Caco-2 (cell line): ENCODE results near the gene C19orf53. TPM values are rescaled to one million over a fixed set of nuclear protein-coding genes. Genes with fewer than 3 reads are reported as not detected.

Source experiments
- BruUV-seq: library from RNA; stranded (reverse); fragments of 400-500 nt; replicated peaks from 2 replicates; lab custom pipeline; 2021; lab: Mats Ljungman, UMichigan
- CTCF ChIA-PET: fragments of 300-600 bp; sonication (Branson Sonifier 250); formaldehyde crosslinking; loops from one replicate; lab custom pipeline; 2022; ENCODE audit warnings: antibody characterized with exemption; lab: Charles Lee
- POLR2A ChIA-PET: fragments of 300-600 bp; sonication (Branson Sonifier 250); formaldehyde crosslinking; loops from one replicate; lab custom pipeline; 2022; ENCODE audit warnings: antibody characterized with exemption; lab: Charles Lee
- DNase-seq, 2 experiments: peaks; one replicate each; pipeline versions ENCODE4 v3.0.0 to v3.0.0-alpha.2; 2020 to 2022
- H3K27me3 ChIP-seq: replicated peaks from 2 replicates; pipeline ENCODE4 v1.6.0; 2011; ENCODE audit warnings: low read length; ENCODE audit not compliant: control insufficient read depth, insufficient read depth
- H3K36me3 ChIP-seq: 2 replicates; pipeline ENCODE4 v1.5.1; 2011; ENCODE audit warnings: low read length; ENCODE audit not compliant: control insufficient read depth, insufficient read depth
- H3K4me1 ChIP-seq: fragments of 250-450 bp; sonication (Bioruptor Pico); 2 replicates; pipeline ENCODE4 v1.5.1; 2020; ENCODE audit warnings: mild to moderate bottlenecking
- H3K4me3 ChIP-seq: 2 replicates; pipeline ENCODE4 v1.5.1; 2011; ENCODE audit warnings: low read depth, mild to moderate bottlenecking, control low read depth, low read length
- H3K9me3 ChIP-seq: fragments of 250-450 bp; sonication (Bioruptor Pico); 2 replicates; pipeline ENCODE4 v1.5.1; 2020; ENCODE audit warnings: mild to moderate bottlenecking, moderate library complexity
- H3K27ac Mint-ChIP-seq: one replicate; pipeline ENCODE4 v1.8.0; 2022; ENCODE audit warnings: mixed read lengths; ENCODE audit not compliant: unreplicated experiment
- H3K27me3 Mint-ChIP-seq: one replicate; pipeline ENCODE4 v1.8.0; 2022; ENCODE audit warnings: mixed read lengths; ENCODE audit not compliant: insufficient read depth, unreplicated experiment
- H3K36me3 Mint-ChIP-seq: one replicate; pipeline ENCODE4 v1.8.0; 2022; ENCODE audit warnings: mild to moderate bottlenecking, mixed read lengths; ENCODE audit not compliant: insufficient read depth, unreplicated experiment
- H3K4me1 Mint-ChIP-seq: one replicate; pipeline ENCODE4 v1.8.0; 2022; ENCODE audit warnings: low read depth, mixed read lengths; ENCODE audit not compliant: unreplicated experiment
- H3K4me3 Mint-ChIP-seq: one replicate; pipeline ENCODE4 v1.8.0; 2022; ENCODE audit warnings: mild to moderate bottlenecking, moderate library complexity, mixed read lengths; ENCODE audit not compliant: unreplicated experiment
- H3K9me3 Mint-ChIP-seq: one replicate; pipeline ENCODE4 v1.8.0; 2022; ENCODE audit warnings: mixed read lengths; ENCODE audit not compliant: unreplicated experiment
- intact Hi-C: fragments of 100-400 bp; cut with micrococcal nuclease; formaldehyde crosslinking; loops from one replicate; pipeline ENCODE4 v1.10.0; 2022; ENCODE audit not compliant: unreplicated experiment
- total RNA-seq: library from RNA; stranded (reverse); gene quantifications from 2 replicates; pipeline ENCODE4 v1.2.3, GENCODE V29; 2022
- TF ChIP-seq, protein P1 (sequence below), 2 experiments: fragments of 200-600 bp in 1 of 2; IDR thresholded peaks; 1 replicate in 1 of 2; 2 replicates in 1 of 2; pipeline versions ENCODE4 v1.5.1 to v1.8.0; 2011 to 2022; ENCODE audit warnings: antibody characterized with exemption in 1 of 2, control low read depth in 1 of 2, inconsistent platforms in 1 of 2, low read depth in 1 of 2, low read length in 1 of 2, mild to moderate bottlenecking in 1 of 2, moderate library complexity in 1 of 2; ENCODE audit not compliant: insufficient read depth in 1 of 2, severe bottlenecking in 1 of 2, unreplicated experiment in 1 of 2

The C19orf53 gene
- total RNA-seq, 1 experiment from 2014 or later = 113 TPM

- no TSS peak for BruUV-seq
- Histone ChIP-seq H3K36me3 (no peaks in the 10 kb centered on the region), H3K4me3 (no peak overlapping the region), H3K27me3 (no peaks in the 10 kb centered on the region), H3K9me3 (no peaks in the 10 kb centered on the region), H3K4me1 (peaks cover 4% of the 10 kb centered on the region; the same call in 1 of the 2 replicates)
- DNase-seq = no peak
- Mint-ChIP-seq H3K4me3 (no peak overlapping the region), H3K27me3 (no peaks in the 10 kb centered on the region), H3K36me3 (peaks cover 24% of the 10 kb centered on the region), H3K9me3 (no peaks in the 10 kb centered on the region), H3K4me1 (peaks cover 5% of the 10 kb centered on the region), H3K27ac (no peak overlapping the region)
- POLR2A ChIA-PET = no interaction called here
- intact Hi-C loops = no loop called here
- CTCF ChIA-PET = no interaction called here
- TF ChIP-seq, protein P1, sequence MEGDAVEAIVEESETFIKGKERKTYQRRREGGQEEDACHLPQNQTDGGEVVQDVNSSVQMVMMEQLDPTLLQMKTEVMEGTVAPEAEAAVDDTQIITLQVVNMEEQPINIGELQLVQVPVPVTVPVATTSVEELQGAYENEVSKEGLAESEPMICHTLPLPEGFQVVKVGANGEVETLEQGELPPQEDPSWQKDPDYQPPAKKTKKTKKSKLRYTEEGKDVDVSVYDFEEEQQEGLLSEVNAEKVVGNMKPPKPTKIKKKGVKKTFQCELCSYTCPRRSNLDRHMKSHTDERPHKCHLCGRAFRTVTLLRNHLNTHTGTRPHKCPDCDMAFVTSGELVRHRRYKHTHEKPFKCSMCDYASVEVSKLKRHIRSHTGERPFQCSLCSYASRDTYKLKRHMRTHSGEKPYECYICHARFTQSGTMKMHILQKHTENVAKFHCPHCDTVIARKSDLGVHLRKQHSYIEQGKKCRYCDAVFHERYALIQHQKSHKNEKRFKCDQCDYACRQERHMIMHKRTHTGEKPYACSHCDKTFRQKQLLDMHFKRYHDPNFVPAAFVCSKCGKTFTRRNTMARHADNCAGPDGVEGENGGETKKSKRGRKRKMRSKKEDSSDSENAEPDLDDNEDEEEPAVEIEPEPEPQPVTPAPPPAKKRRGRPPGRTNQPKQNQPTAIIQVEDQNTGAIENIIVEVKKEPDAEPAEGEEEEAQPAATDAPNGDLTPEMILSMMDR (IDR thresholded peaks at IDR 0.05; ENCODE audit: insufficient read depth in 1 of 2, low read depth in 1 of 2, low read length in 1 of 2, severe bottlenecking in 1 of 2, unreplicated experiment in 1 of 2) = no peak
These were observed 49.0 kb downstream of the C19orf53 start for GRCh38 chr19:13823256-13823655.

DNA sequence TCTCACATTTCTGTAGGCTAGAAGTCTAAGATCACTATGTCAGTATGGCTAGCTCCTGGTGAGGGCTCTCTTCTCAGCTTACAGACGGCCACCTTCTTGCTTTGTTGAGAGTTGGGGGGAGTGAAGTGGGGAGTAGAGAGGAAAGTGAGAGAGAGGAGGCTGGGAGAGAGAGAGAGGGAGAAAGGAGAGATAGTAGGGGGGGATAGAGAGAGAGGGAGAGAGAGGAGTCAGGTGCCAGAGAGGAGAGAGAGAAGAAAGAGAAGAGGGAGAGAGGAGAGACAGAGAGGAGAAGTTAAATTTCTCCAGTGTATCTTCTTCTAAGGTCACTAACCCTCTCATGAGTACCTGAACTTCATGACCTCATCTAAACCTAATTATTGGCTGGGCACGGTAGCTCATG lies 49.6 kb downstream of the C19orf53 start:
- Mint-ChIP-seq H3K4me3 (no peak overlapping the region), H3K27ac (no peak overlapping the region), H3K27me3 (no peaks in the 10 kb centered on the region), H3K36me3 (peaks cover 20% of the 10 kb centered on the region), H3K9me3 (no peaks in the 10 kb centered on the region), H3K4me1 (peaks cover 5% of the 10 kb centered on the region)
- Histone ChIP-seq H3K4me1 (peaks cover 4% of the 10 kb centered on the region; the same call in 1 of the 2 replicates), H3K4me3 (no peak overlapping the region), H3K9me3 (no peaks in the 10 kb centered on the region), H3K36me3 (no peaks in the 10 kb centered on the region), H3K27me3 (no peaks in the 10 kb centered on the region)
- intact Hi-C loops = no loop called here
- ChIA-PET POLR2A (no interaction called here), CTCF (no interaction called here)
- TF ChIP-seq, protein P1 (IDR thresholded peaks at IDR 0.05; ENCODE audit: insufficient read depth in 1 of 2, low read depth in 1 of 2, low read length in 1 of 2, severe bottlenecking in 1 of 2, unreplicated experiment in 1 of 2) = no peak
- no TSS peak for BruUV-seq
- DNase-seq = no peak

DNA sequence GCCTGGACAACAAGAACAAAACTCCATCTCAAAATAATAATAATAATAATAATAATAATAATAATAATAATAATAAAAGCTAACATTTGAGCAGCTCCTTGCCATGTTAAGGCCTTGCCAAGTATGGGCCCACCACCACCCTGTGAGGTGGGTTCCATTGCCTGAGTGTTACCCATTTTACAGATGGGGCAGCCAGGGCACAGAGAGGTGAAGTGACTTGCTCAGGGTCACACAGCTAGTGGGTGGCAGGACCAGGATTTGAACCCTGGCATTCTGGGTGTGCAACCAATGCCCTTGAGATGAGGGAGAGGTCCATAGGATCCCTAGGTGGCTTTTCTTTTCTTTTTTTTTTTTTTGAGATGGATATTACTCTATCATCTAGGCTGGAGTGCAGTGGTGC lies 50.4 kb downstream of the C19orf53 start:
- H3K27me3 Mint-ChIP-seq = no peaks in the 10 kb centered on the region
- H3K4me3 ChIP-seq = no peak overlapping the region
- no peaks in the 10 kb centered on the region for H3K9me3 Mint-ChIP-seq
- H3K27ac Mint-ChIP-seq = no peak overlapping the region
- TF ChIP-seq, protein P1 (IDR thresholded peaks at IDR 0.05; ENCODE audit: insufficient read depth in 1 of 2, low read depth in 1 of 2, low read length in 1 of 2, severe bottlenecking in 1 of 2, unreplicated experiment in 1 of 2) = no peak
- peaks cover 4% of the 10 kb centered on the region; the same call in 1 of the 2 replicates for H3K4me1 ChIP-seq
- H3K36me3 Mint-ChIP-seq = peaks cover 20% of the 10 kb centered on the region
- ChIA-PET CTCF (no interaction called here), POLR2A (no interaction called here)
- H3K27me3 ChIP-seq = no peaks in the 10 kb centered on the region
- no peaks in the 10 kb centered on the region for H3K36me3 ChIP-seq
- DNase-seq = no peak
- H3K4me3 Mint-ChIP-seq = no peak overlapping the region
- no TSS peak for BruUV-seq
- intact Hi-C loops = no loop called here
- H3K9me3 ChIP-seq = no peaks in the 10 kb centered on the region
- peaks cover 5% of the 10 kb centered on the region for H3K4me1 Mint-ChIP-seq
